HepG2 (cell line): ENCODE data around the gene MAN2A1.

Experiments used
- GABPA ChIP-seq, 2 experiments: IDR thresholded peaks; 2 replicates each; pipeline ENCODE4 v1.6.1; 2011 to 2016; ENCODE audit warnings: low read depth in 2 of 2, low read length in 1 of 2, missing biosample characterization in 1 of 2, missing genetic modification characterization in 1 of 2
- TF ChIP-seq, protein P1 (sequence below): sonication (generic); formaldehyde crosslinking; IDR thresholded peaks from 2 replicates; pipeline ENCODE4 v1.5.0; 2020; ENCODE audit warnings: mild to moderate bottlenecking, missing genetic modification reagents, moderate library complexity
- TF ChIP-seq, protein P2 (sequence below): sonication (generic); formaldehyde crosslinking; IDR thresholded peaks from 2 replicates; pipeline ENCODE4 v1.4.0; 2020; ENCODE audit warnings: missing genetic modification reagents, borderline replicate concordance
- TF ChIP-seq, protein P3 (sequence below): sonication (generic); formaldehyde crosslinking; IDR thresholded peaks from 2 replicates; pipeline ENCODE4 v1.4.0; 2020; ENCODE audit warnings: missing genetic modification reagents, low read depth, mild to moderate bottlenecking, borderline replicate concordance

DNA sequence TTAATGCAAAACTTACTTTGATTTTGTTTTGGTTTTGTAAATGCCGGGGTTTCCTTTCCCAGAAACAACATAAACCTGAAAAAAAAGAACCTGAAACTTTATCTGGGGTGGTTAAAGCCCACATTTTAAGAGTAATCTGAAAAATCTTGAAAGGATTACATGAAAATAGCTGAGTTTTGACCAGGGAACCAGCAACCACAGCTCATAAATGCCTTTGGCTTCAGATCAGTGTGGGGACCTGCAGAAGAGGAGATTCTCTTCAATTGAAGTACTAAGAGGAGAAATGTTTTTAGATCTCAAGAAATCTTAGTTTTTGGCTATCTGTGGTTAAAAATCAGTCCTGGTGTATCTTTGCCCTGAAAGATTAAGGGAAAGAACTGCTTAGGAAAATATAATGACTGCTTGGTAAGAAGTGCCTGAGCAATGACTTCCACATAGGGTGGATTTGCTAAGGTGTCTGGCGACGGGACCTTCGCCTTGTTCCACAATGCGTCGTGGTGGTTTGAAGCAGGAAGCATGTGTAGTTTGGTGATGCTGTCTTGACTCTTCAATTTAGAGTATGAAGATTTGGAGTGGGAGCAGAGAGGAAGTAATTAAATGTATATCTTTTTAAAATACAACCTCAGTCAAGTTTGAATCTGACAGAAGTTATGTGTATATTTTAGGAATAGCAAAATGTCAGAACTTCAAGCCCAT, 186.5 kb downstream of the MAN2A1 start:
- TF ChIP-seq, protein P1, sequence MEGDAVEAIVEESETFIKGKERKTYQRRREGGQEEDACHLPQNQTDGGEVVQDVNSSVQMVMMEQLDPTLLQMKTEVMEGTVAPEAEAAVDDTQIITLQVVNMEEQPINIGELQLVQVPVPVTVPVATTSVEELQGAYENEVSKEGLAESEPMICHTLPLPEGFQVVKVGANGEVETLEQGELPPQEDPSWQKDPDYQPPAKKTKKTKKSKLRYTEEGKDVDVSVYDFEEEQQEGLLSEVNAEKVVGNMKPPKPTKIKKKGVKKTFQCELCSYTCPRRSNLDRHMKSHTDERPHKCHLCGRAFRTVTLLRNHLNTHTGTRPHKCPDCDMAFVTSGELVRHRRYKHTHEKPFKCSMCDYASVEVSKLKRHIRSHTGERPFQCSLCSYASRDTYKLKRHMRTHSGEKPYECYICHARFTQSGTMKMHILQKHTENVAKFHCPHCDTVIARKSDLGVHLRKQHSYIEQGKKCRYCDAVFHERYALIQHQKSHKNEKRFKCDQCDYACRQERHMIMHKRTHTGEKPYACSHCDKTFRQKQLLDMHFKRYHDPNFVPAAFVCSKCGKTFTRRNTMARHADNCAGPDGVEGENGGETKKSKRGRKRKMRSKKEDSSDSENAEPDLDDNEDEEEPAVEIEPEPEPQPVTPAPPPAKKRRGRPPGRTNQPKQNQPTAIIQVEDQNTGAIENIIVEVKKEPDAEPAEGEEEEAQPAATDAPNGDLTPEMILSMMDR (CRISPR knock-in tag), result no peak
- TF ChIP-seq, protein P2, sequence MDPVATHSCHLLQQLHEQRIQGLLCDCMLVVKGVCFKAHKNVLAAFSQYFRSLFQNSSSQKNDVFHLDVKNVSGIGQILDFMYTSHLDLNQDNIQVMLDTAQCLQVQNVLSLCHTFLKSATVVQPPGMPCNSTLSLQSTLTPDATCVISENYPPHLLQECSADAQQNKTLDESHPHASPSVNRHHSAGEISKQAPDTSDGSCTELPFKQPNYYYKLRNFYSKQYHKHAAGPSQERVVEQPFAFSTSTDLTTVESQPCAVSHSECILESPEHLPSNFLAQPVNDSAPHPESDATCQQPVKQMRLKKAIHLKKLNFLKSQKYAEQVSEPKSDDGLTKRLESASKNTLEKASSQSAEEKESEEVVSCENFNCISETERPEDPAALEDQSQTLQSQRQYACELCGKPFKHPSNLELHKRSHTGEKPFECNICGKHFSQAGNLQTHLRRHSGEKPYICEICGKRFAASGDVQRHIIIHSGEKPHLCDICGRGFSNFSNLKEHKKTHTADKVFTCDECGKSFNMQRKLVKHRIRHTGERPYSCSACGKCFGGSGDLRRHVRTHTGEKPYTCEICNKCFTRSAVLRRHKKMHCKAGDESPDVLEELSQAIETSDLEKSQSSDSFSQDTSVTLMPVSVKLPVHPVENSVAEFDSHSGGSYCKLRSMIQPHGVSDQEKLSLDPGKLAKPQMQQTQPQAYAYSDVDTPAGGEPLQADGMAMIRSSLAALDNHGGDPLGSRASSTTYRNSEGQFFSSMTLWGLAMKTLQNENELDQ (CRISPR knock-in tag), result no peak
- TF ChIP-seq, protein P3, sequence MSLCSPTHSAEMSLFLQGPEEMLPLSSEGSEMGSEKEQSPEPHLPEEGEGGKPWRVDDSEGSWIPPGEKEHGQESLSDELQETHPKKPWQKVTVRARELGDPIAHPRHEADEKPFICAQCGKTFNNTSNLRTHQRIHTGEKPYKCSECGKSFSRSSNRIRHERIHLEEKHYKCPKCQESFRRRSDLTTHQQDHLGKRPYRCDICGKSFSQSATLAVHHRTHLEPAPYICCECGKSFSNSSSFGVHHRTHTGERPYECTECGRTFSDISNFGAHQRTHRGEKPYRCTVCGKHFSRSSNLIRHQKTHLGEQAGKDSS (CRISPR knock-in tag), result no peak
- no peak for TF ChIP-seq GABPA (IDR thresholded peaks at IDR 0.05; ENCODE audit: low read depth, low read length)
- TF ChIP-seq GABPA (CRISPR knock-in tag; IDR thresholded peaks at IDR 0.05; ENCODE audit: low read depth), result no peak
